HepG2 (cell line): Measurements from ENCODE around the gene MEMO1. TPM values are rescaled to one million over a fixed set of nuclear protein-coding genes. Genes with fewer than 3 reads are reported as not detected.

Source experiments
- ATF7 ChIP-seq, 2 experiments: fragments of 450-650 bp in 1 of 2; sonication (generic) in 1 of 2; formaldehyde crosslinking in 1 of 2; IDR thresholded peaks; 2 replicates each; pipeline versions ENCODE4 v1.4.0 to v1.6.1; 2016 to 2020; ENCODE audit warnings: antibody characterized with exemption in 1 of 2, mild to moderate bottlenecking in 1 of 2, missing genetic modification reagents in 1 of 2
- CENPBD1 ChIP-seq: sonication (generic); formaldehyde crosslinking; IDR thresholded peaks from 2 replicates; pipeline ENCODE4 v1.8.0; 2022; ENCODE audit warnings: missing genetic modification reagents, low read depth, mild to moderate bottlenecking, borderline replicate concordance
- DRAP1 ChIP-seq: IDR thresholded peaks from 2 replicates; pipeline ENCODE4 v1.6.1; 2016; ENCODE audit warnings: missing genetic modification reagents, missing compliant biosample characterization
- EZH2 ChIP-seq: conservative IDR thresholded peaks from 2 replicates; pipeline ENCODE4 v1.6.1; 2012; ENCODE audit warnings: mild to moderate bottlenecking, low read depth, low read length, moderate library complexity
- FLYWCH1 ChIP-seq: sonication (generic); formaldehyde crosslinking; IDR thresholded peaks from 2 replicates; pipeline ENCODE4 v1.8.1; 2023; ENCODE audit warnings: mild to moderate bottlenecking, missing genetic modification reagents
- HOXA7 ChIP-seq: sonication (generic); formaldehyde crosslinking; IDR thresholded peaks from 2 replicates; pipeline ENCODE4 v1.8.1; 2022; ENCODE audit warnings: mild to moderate bottlenecking, missing genetic modification reagents, moderate library complexity
- IKZF1 ChIP-seq: fragments of 450-650 bp; IDR thresholded peaks from 2 replicates; pipeline ENCODE4 v1.7.1; 2016
- KDM4B ChIP-seq: sonication (generic); formaldehyde crosslinking; IDR thresholded peaks from 2 replicates; pipeline ENCODE4 v1.4.0; 2020; ENCODE audit warnings: missing genetic modification reagents
- MED13 ChIP-seq: sonication (generic); formaldehyde crosslinking; IDR thresholded peaks from 2 replicates; pipeline ENCODE4 v1.5.0; 2020; ENCODE audit warnings: missing genetic modification reagents
- NKX3-1 ChIP-seq: sonication (generic); formaldehyde crosslinking; IDR thresholded peaks from 2 replicates; pipeline ENCODE4 v1.5.0; 2020; ENCODE audit warnings: missing genetic modification reagents
- PAWR ChIP-seq: sonication (generic); formaldehyde crosslinking; IDR thresholded peaks from 2 replicates; pipeline ENCODE4 v1.4.0; 2020; ENCODE audit warnings: missing genetic modification reagents, mild to moderate bottlenecking, borderline replicate concordance
- PAXIP1 ChIP-seq: sonication (generic); formaldehyde crosslinking; conservative IDR thresholded peaks from 2 replicates; pipeline ENCODE4 v1.4.0; 2020; ENCODE audit warnings: mild to moderate bottlenecking, missing genetic modification reagents, moderate library complexity
- PLRG1 ChIP-seq: fragments of 450-650 bp; conservative IDR thresholded peaks from 2 replicates; pipeline ENCODE4 v1.6.1; 2016
- RXRB ChIP-seq: IDR thresholded peaks from 2 replicates; pipeline ENCODE4 v1.6.1; 2016; ENCODE audit warnings: borderline replicate concordance, missing genetic modification reagents, missing compliant biosample characterization
- SIX1 ChIP-seq: sonication (generic); formaldehyde crosslinking; IDR thresholded peaks from 2 replicates; pipeline ENCODE4 v1.4.0; 2020; ENCODE audit warnings: missing genetic modification reagents, borderline replicate concordance
- TRIM24 ChIP-seq: sonication (generic); formaldehyde crosslinking; IDR thresholded peaks from 2 replicates; pipeline ENCODE4 v1.8.0; 2022; ENCODE audit warnings: mild to moderate bottlenecking, missing genetic modification reagents
- ZBTB38 ChIP-seq: sonication (generic); formaldehyde crosslinking; IDR thresholded peaks from 2 replicates; pipeline ENCODE4 v1.5.1; 2020; ENCODE audit warnings: mild to moderate bottlenecking, missing genetic modification reagents
- ZFP36L1 ChIP-seq: sonication (generic); formaldehyde crosslinking; IDR thresholded peaks from 2 replicates; pipeline ENCODE4 v1.8.0; 2022; ENCODE audit warnings: mild to moderate bottlenecking, missing genetic modification reagents, moderate library complexity
- ZNF282 ChIP-seq: fragments of 450-650 bp; IDR thresholded peaks from 2 replicates; pipeline ENCODE4 v1.6.1; 2018; ENCODE audit not compliant: partially characterized antibody
- ZNF296 ChIP-seq: sonication (generic); formaldehyde crosslinking; conservative IDR thresholded peaks from 2 replicates; pipeline ENCODE4 v1.5.0; 2020; ENCODE audit warnings: mild to moderate bottlenecking, missing genetic modification reagents
- ZNF510 ChIP-seq: sonication (generic); formaldehyde crosslinking; IDR thresholded peaks from 2 replicates; pipeline ENCODE4 v1.4.0; 2020; ENCODE audit warnings: low read depth, mild to moderate bottlenecking, missing genetic modification reagents
- ZNF572 ChIP-seq: sonication (generic); formaldehyde crosslinking; IDR thresholded peaks from 2 replicates; pipeline ENCODE4 v1.5.1; 2020; ENCODE audit warnings: mild to moderate bottlenecking, missing genetic modification reagents
- ZNF768 ChIP-seq: sonication (generic); formaldehyde crosslinking; IDR thresholded peaks from 2 replicates; pipeline ENCODE4 v1.4.0; 2020; ENCODE audit warnings: missing genetic modification reagents
- ZSCAN31 ChIP-seq: sonication (generic); formaldehyde crosslinking; IDR thresholded peaks from 2 replicates; pipeline ENCODE4 v1.5.0; 2020; ENCODE audit warnings: low read depth, mild to moderate bottlenecking, missing genetic modification reagents
- ZSCAN5A ChIP-seq: sonication (generic); formaldehyde crosslinking; IDR thresholded peaks from 2 replicates; pipeline ENCODE4 v1.8.0; 2022; ENCODE audit warnings: mild to moderate bottlenecking, missing genetic modification reagents, borderline replicate concordance
- polyA plus RNA-seq, 8 experiments: library from polyadenylated mRNA; depleted of rRNA in 3 of 8; stranded (reverse) in 7 of 8; unstranded in 1 of 8; fragments of >200 nt; fragmentation: Illumina TruSeq in 4 of 8; extraction: Trizol in 4 of 8; gene quantifications; 2 replicates each; pipeline versions ENCODE4 v1.2.1 to v1.2.3, GENCODE V29; 2011 to 2016; ENCODE audit warnings: low read depth in 4 of 8, missing spikeins in 1 of 8, mixed read lengths in 1 of 8; ENCODE audit not compliant: insufficient read depth in 1 of 8
- total RNA-seq, 5 experiments: library from RNA; depleted of rRNA; stranded (reverse); fragments of >200 nt; fragmentation: Illumina TruSeq; extraction: Trizol; gene quantifications; 2 replicates each; pipeline ENCODE4 v1.2.3, GENCODE V29; 2016; ENCODE audit warnings: low read depth in 1 of 5

The MEMO1 gene
- total and polyA plus RNA-seq, 2 of the 13 experiments (the other 11 are each of a cell fraction or from before 2014, with no cell fraction given), result 69.8 to 81.6 TPM

GRCh38 chr2:32010670-32011484, at the start of gene MEMO1 (continued):
- TF ChIP-seq ZNF510 (CRISPR knock-in tag) (0 out of 2 replicates have a peak, but pooled peaks have one; percentile 77), MED13 (CRISPR knock-in tag) (peak; percentile 89), PAWR (CRISPR knock-in tag) (0 out of 2 replicates have a peak, but pooled peaks have one; percentile 71), ATF7 (IDR thresholded peaks at IDR 0.05) (no peak), ATF7 (CRISPR knock-in tag; IDR thresholded peaks at IDR 0.05) (peak; percentile 79), PAXIP1 (CRISPR knock-in tag) (peak; percentile 89), PLRG1 (no peak), NKX3-1 (CRISPR knock-in tag) (peak; percentile 82), SIX1 (CRISPR knock-in tag) (no peak), ZNF768 (CRISPR knock-in tag) (peak; percentile 80), FLYWCH1 (CRISPR knock-in tag) (peak; percentile 60; the same call in 1 of the 2 replicates), HOXA7 (CRISPR knock-in tag) (no peak), ZSCAN5A (CRISPR knock-in tag) (peak; percentile 80; the same call in 1 of the 2 replicates), ZNF296 (CRISPR knock-in tag) (peak; percentile 84; the same call in 1 of the 2 replicates), RXRB (CRISPR knock-in tag) (peak; percentile 85; the same call in 1 of the 2 replicates), CENPBD1 (CRISPR knock-in tag) (no peak), EZH2 (no peak), ZSCAN31 (peak; percentile 99), ZBTB38 (peak; percentile 87), ZNF282 (no peak), DRAP1 (CRISPR knock-in tag) (peak; percentile 92), KDM4B (CRISPR knock-in tag) (peak; percentile 98), TRIM24 (CRISPR knock-in tag) (peak; percentile 64; the same call in 1 of the 2 replicates), ZFP36L1 (peak; percentile 90; the same call in 1 of the 2 replicates), IKZF1 (no peak), ZNF572 (CRISPR knock-in tag) (peak; percentile 86; the same call in 1 of the 2 replicates)
